Vagina (tissue), 2 donors: ENCODE data around the gene NOSTRIN. TPM values are rescaled to one million over a fixed set of nuclear protein-coding genes. Genes with fewer than 3 reads are reported as not detected.

ENCODE experiments used
- DNase-seq, 2 donors: peaks; one replicate each; pipeline ENCODE4 v3.0.0-alpha.2; 2017; ENCODE audit errors: extremely low spot score in 2 of 2
- H3K27ac ChIP-seq: fragments of 200-600 bp; sonication (generic); one replicate; pipeline ENCODE4 v1.5.1; 2019
- H3K27me3 ChIP-seq: fragments of 200-600 bp; sonication (generic); one replicate; pipeline ENCODE4 v1.5.1; 2019
- H3K36me3 ChIP-seq, 2 donors: fragments of 200-600 bp; sonication (generic); one replicate each; pipeline ENCODE4 v1.5.1; 2017 to 2019
- H3K4me1 ChIP-seq: fragments of 200-600 bp; sonication (generic); one replicate; pipeline ENCODE4 v1.5.1; 2019
- H3K4me3 ChIP-seq, 2 donors: fragments of 200-600 bp; sonication (generic); 1 replicate in 1 of 2; 2 replicates in 1 of 2; pipeline ENCODE4 v1.5.1; 2016 to 2019
- H3K9me3 ChIP-seq: fragments of 200-600 bp; sonication (generic); one replicate; pipeline ENCODE4 v1.5.1; 2019
- POLR2A ChIP-seq, 2 donors: fragments of 450-650 bp; IDR thresholded peaks; one replicate each; pipeline ENCODE4 v1.6.1; 2017; ENCODE audit warnings: antibody characterized with exemption in 2 of 2, mild to moderate bottlenecking in 2 of 2, moderate library complexity in 2 of 2
- POLR2AphosphoS5 ChIP-seq, 2 donors: sonication (generic); formaldehyde crosslinking; IDR thresholded peaks; one replicate each; pipeline ENCODE4 v1.9.0; 2017; ENCODE audit warnings: antibody characterized with exemption in 2 of 2, mild to moderate bottlenecking in 2 of 2, low read depth in 1 of 2; ENCODE audit not compliant: insufficient read depth in 1 of 2
- intact Hi-C: fragments of 100-400 bp; cut with DNase I; formaldehyde crosslinking; loops from one replicate; pipeline ENCODE4 v1.15.1; 2023
- total RNA-seq: library from RNA; depleted of rRNA; stranded (reverse); fragments of >200 nt; gene quantifications from one replicate; pipeline ENCODE4 v1.2.3, GENCODE V29; 2016
- TF ChIP-seq, protein P1 (sequence below), 3 experiments: fragments of 450-650 bp in 2 of 3; fragments of 200-600 bp in 1 of 3; sonication (generic) in 1 of 3; IDR thresholded peaks; one replicate each; pipeline ENCODE4 v1.5.1; 2017 to 2019; ENCODE audit warnings: antibody characterized with exemption in 3 of 3, mild to moderate bottlenecking in 2 of 3, moderate library complexity in 2 of 3

The NOSTRIN gene
- total RNA-seq, 1 donor from 2014 or later: 30.0 TPM

DNA sequence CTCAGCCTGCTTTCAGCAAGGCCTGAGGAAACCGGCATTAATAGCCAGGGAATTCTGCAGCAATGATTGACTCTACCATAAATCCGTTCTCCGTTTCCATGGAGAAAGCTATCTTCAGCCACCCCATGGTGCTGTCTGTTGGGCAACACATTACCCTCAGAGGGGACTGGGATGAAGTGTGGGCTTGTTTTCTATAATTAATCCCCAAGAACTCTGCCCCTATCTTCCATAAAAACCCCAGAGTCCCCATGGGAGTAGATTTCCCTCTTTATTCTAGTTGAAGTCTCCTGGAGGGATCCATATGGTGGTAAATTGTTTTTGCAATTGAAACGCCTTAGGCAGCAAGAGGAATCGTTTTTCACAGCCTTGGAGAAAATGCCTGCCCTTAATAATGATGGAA is 107.9 kb downstream of the NOSTRIN start:
- H3K9me3 ChIP-seq: no peaks in the 10 kb centered on the region
- H3K27me3 ChIP-seq: no peaks in the 10 kb centered on the region
- no peak overlapping the region for H3K27ac ChIP-seq
- DNase-seq: no peak
- H3K36me3 ChIP-seq: no peaks in the 10 kb centered on the region
- intact Hi-C loops: no loop called here
- no peaks in the 10 kb centered on the region for H3K4me1 ChIP-seq
- TF ChIP-seq, protein P1, sequence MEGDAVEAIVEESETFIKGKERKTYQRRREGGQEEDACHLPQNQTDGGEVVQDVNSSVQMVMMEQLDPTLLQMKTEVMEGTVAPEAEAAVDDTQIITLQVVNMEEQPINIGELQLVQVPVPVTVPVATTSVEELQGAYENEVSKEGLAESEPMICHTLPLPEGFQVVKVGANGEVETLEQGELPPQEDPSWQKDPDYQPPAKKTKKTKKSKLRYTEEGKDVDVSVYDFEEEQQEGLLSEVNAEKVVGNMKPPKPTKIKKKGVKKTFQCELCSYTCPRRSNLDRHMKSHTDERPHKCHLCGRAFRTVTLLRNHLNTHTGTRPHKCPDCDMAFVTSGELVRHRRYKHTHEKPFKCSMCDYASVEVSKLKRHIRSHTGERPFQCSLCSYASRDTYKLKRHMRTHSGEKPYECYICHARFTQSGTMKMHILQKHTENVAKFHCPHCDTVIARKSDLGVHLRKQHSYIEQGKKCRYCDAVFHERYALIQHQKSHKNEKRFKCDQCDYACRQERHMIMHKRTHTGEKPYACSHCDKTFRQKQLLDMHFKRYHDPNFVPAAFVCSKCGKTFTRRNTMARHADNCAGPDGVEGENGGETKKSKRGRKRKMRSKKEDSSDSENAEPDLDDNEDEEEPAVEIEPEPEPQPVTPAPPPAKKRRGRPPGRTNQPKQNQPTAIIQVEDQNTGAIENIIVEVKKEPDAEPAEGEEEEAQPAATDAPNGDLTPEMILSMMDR (IDR thresholded peaks at IDR 0.05): no peak
- no peak for TF ChIP-seq POLR2A (IDR thresholded peaks at IDR 0.05)
- no peak for TF ChIP-seq POLR2AphosphoS5 (IDR thresholded peaks at IDR 0.05; ENCODE audit: insufficient read depth in 1 of 2, low read depth in 1 of 2)
- no peak overlapping the region for H3K4me3 ChIP-seq

DNA sequence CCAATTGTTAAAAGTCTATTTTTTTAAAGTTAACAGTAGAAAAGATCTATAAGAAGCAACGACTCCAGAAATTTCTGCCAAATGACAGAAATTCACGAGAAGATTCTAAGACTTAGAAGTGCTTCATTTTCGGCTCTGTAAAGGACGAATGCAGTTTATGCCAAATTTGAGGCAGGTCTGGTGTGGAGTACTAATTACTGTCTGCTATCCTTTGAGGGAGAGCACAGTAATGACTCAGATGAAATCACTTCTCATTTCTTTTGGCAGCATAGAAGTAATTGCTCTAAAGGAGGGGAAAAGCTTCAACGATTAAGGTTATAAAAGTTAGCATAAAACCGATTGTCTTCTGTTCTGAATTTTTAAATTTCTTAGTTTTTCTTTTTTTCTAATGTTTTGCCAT is 110.0 kb downstream of the NOSTRIN start:
- TF ChIP-seq, protein P1 (IDR thresholded peaks at IDR 0.05): no peak
- TF ChIP-seq POLR2A (IDR thresholded peaks at IDR 0.05) (no peak), POLR2AphosphoS5 (IDR thresholded peaks at IDR 0.05; ENCODE audit: insufficient read depth in 1 of 2, low read depth in 1 of 2) (no peak)
- H3K4me1 ChIP-seq: no peaks in the 10 kb centered on the region
- DNase-seq: no peak
- intact Hi-C loops: no loop called here
- no peaks in the 10 kb centered on the region for H3K36me3 ChIP-seq
- H3K4me3 ChIP-seq: no peak overlapping the region
- no peaks in the 10 kb centered on the region for H3K27me3 ChIP-seq
- H3K27ac ChIP-seq: no peak overlapping the region
- no peaks in the 10 kb centered on the region for H3K9me3 ChIP-seq

DNA sequence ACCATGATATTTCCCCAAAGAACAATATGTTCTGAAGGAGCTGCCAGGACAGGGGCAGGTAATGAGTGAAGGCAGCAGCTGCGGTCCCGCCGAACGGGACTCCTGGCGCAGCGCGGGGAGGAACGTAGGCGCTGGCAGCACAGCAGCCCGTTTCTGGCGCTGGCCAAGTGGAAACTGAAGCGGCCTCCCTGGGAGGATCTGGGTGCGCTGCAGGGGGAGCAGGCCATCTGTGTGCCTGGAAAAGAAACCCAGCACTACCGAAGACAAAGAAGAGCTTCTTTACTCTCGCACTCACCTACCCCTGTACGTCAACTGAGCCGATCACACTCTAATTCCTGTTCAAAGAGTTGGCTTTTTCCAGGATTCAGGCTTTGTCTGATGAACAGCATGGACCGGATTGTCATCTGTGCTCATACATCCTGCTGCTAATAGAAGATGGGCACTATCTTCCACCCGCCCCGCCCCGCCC is 110.5 kb downstream of the NOSTRIN start:
- intact Hi-C loops: no loop called here
- no peaks in the 10 kb centered on the region for H3K27me3 ChIP-seq
- TF ChIP-seq, protein P1 (IDR thresholded peaks at IDR 0.05): no peak
- H3K4me3 ChIP-seq: peak overlapping the region in 1 of 2 donors; percentile 27
- no peak for DNase-seq
- H3K4me1 ChIP-seq: no peaks in the 10 kb centered on the region
- H3K9me3 ChIP-seq: no peaks in the 10 kb centered on the region
- H3K36me3 ChIP-seq: no peaks in the 10 kb centered on the region
- H3K27ac ChIP-seq: no peak overlapping the region

DNA sequence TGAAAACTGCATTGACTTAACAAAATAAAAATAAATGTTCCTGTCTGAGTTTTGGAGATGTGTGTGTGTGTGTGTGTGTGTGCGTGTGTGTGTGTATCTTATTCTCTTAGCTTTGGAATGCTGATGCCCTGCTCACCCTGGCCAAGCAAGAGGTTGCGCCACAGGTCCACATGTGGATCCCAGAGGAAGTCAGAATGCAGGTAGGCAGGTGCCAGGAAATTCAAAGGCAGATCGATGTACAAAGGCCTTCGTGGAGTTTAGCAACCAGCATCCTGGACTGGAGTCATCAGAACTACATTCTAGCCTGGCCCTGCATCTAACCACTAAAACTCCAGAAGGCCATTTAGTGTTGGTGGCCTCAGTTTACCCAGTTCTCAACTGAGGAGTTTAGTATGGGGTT is 111.1 kb downstream of the NOSTRIN start:
- intact Hi-C loops: no loop called here
- H3K36me3 ChIP-seq: no peaks in the 10 kb centered on the region
- no peak overlapping the region for H3K27ac ChIP-seq
- H3K4me1 ChIP-seq: no peaks in the 10 kb centered on the region
- no peak for DNase-seq
- H3K9me3 ChIP-seq: no peaks in the 10 kb centered on the region
- TF ChIP-seq, protein P1 (IDR thresholded peaks at IDR 0.05): no peak
- no peak for TF ChIP-seq POLR2A (IDR thresholded peaks at IDR 0.05)
- TF ChIP-seq POLR2AphosphoS5 (IDR thresholded peaks at IDR 0.05; ENCODE audit: insufficient read depth in 1 of 2, low read depth in 1 of 2): no peak
- no peak overlapping the region for H3K4me3 ChIP-seq
- H3K27me3 ChIP-seq: no peaks in the 10 kb centered on the region

Other genes starting within 250 kb of the NOSTRIN start
- not detected for gene SPC25, start 87.8 kb downstream of the NOSTRIN start, total RNA-seq
- not detected for gene G6PC2, start 98.7 kb downstream of the NOSTRIN start, total RNA-seq
- not detected for gene ABCB11, start 228.7 kb downstream of the NOSTRIN start, total RNA-seq